Renal cortex interstitium (tissue), 11 donors: Measurements from ENCODE around the gene HMGCR. TPM values are rescaled to one million over a fixed set of nuclear protein-coding genes. Genes with fewer than 3 reads are reported as not detected.

Experiments
- DNase-seq, 11 donors: peaks; one replicate each; pipeline ENCODE4 v3.0.0-alpha.2; 2013; ENCODE audit warnings: low read depth in 9 of 11, low spot score in 4 of 11; ENCODE audit errors: extremely low read depth in 1 of 11
- polyA plus RNA-seq, 3 donors: library from polyadenylated mRNA; unstranded; fragments of 120-200 nt; gene quantifications; one replicate each; pipeline ENCODE4 v1.2.1, GENCODE V29; 2013; ENCODE audit not compliant: insufficient read length in 3 of 3

HMGCR gene
- polyA plus RNA-seq, 3 donors = 77.0 to 87.1 (median 83.8) TPM

DNA sequence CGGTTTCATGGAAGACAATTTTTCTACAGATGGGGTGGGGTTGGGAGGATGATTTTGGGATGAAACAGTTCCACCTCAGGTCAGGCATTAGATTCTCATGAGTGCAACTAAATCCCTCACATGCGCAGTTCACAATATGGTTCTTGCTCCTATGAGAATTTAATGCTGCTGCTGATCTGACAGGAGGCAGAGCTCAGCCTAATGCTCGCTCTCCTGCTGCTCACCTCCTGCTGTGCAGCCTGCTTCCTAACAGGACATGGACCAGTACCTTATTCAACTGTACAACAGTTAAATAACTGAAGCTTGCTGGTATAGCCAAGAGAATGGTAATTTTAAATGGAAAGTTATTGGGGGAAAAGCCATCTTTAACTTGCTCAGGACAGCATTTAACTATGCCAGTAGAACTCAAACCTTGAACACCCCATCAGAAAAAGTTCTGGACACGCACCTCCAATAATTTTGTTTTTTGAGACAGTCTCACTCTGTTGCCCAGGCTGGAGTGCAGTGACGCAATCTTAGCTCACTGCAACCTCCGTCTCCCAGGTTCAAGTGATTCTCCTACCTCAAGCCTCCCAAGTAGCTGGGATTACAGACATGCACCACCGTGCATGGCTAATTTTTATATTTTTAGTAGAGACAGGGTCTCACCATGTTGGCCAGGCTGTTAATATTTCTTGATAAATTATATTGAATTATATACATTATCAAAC is 27.7 kb downstream of the HMGCR start:
- no peak for DNase-seq

DNA sequence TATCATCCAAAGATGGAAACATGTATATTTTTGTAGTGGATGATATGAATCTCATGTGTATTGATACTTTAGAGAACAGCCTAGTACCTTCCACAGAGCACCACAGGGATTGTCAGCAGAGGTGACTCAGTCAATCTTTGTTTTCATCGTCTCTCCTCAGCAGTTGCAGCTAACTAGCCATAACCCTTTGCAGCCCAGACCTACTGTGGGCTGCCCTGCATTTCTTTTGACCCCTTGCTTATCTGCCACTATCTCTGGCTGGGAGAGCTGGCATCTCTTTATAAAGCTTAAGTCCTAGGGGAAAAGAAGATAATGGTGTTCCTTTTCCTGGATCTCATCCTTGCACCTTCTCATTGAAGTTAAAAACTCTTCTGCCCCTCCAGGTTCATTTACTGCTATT is 28.7 kb downstream of the HMGCR start:
- DNase-seq = no peak

- no peak for DNase-seq
Measured at GRCh38 chr5:75366787-75367186, 29.8 kb downstream of the HMGCR start.

DNA sequence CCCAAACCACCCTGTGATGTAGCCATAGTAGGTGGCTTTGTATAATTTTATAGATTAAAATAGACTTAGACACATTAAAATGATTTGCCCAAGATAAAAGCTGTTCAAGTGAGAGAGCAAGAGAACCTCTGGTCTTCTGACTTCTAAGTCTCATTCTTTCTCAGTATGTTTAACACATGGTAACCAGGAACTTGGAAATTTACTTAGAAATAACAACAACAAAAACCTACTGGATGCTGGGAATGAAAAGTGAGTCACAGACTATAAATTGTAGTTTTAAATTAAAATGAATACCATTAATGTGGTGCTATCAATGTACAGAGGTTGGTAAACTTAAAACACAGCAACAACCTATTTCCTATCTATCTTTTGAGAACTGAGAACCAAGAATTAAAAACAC is 30.4 kb downstream of the HMGCR start:
- DNase-seq = no peak

DNA sequence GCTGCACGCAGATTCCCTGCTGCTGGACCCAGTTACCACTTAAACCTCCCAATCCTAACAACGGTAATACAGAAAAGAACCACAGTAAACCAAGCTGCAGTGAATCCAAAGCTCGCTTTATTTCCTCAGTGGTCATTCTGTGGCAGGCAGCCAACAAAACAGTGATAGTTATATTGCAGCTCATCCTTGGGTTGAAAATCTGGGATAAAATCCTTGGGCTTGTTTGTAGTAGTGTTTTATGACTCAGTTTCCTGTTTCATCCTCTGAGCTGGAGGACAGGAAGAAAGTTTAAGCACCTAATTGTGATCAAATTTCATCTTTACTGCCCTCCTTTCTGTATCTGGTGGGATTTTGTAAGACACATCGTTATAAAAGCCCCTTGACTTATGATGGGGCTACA is 31.4 kb downstream of the HMGCR start:
- no peak for DNase-seq

DNA sequence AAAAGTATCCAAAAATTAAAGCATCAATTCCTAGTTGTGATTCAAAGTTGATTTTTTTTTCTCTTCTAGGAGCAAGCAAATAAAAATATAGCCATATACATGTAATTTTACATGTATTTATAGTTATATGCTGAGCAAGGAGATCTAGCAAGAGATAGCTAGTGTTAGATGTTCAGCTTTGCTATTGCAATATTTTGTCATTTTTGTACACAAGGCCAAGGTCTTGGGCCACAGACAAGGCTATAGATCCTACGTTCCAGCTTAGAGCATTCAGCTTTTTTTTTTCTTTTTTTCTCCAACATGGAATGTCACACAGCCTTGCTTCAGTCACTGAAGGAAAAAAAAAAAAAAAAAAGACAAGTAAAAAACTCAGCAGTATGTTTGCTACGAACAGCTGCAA is 36.8 kb downstream of the HMGCR start:
- peak in 5 of 11 donors; percentile 7 to 17 (median 11) for DNase-seq

GRCh38 chr5:75374394-75374814 is 37.4 kb downstream of the HMGCR start:
- peak in 1 of 11 donors; percentile 22 for DNase-seq

- DNase-seq = no peak
Measured at GRCh38 chr5:75375414-75375813, 38.4 kb downstream of the HMGCR start.

DNA sequence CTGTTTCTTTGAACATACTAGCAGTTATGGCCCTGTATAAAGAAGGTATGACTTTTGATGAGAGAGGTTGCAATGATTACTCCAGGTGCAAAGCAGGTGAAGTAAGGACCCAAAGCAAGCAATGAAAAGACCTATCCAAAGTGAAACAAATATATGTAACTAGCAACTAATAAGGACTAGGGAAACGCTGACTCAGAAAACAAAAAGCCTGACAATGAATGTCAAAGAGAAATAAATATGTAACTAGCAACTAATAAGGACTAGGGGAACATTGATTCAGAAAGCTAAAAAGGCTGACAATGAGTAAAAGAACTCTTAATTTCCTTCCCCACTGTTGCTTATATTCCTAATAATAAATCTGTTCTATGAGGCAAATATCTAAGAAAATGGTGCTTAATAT is 43.1 kb downstream of the HMGCR start:
- DNase-seq = no peak

DNA sequence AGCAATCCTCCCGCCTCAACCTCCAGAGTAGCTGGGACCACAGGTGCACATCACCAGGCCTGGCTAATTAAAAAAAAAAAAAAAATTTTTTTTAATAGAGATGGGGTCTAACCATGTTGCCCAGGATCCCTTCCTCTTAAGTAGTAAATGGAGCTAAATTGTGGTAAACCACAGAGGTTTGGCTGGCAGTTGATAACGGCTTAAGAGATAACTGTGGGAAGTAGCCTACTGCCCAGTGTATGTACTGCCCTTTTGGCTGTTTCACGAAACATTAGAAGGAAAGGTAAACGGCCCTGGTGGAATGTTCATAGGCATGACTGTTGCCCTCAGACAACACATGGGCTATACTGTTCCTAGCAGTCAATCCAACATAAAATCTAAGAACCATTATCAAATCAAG is 44.4 kb downstream of the HMGCR start:
- no peak for DNase-seq

DNA sequence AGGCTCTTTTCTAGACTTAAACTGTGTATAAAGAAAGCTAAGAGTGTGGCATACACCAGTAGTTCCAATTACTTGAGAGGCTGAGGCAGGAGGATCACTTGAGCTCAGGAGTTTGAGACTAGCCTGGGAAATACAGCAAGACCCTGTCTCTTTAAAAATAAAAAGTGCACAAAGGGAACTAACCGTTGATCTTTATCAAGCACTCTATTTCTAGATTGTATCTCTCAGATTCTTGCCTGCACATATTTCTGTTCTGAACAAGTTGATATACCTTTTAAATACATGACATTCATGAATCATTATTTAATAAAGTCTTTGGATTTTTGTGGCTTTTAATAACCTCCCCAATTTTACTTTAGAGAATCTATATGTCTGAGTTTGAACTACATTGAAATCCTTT is 47.2 kb downstream of the HMGCR start:
- no peak for DNase-seq

DNA sequence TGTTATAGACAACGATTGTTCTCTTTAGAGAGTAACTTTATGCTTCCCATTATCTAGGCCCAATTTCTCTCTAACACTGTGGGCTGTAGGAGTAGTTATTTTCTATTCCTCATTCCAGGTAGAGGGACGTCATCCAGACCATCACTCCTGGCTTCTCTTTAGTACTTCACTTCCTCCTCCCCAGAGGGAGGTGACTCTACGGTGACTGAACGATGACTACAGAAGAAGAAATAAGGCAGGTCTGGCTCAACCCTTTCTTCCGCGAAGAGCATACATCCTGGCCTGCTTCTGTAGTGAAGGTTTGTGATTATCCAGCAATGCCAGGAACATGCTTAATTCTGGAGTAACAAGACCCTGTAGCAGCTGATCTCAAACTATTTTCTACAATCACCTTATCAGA is 50.8 kb downstream of the HMGCR start:
- no peak for DNase-seq

- DNase-seq = no peak
Measured at GRCh38 chr5:75389430-75389829, 52.4 kb downstream of the HMGCR start.

GRCh38 chr5:75395277-75395676 is 58.3 kb downstream of the HMGCR start:
- no peak for DNase-seq

DNA sequence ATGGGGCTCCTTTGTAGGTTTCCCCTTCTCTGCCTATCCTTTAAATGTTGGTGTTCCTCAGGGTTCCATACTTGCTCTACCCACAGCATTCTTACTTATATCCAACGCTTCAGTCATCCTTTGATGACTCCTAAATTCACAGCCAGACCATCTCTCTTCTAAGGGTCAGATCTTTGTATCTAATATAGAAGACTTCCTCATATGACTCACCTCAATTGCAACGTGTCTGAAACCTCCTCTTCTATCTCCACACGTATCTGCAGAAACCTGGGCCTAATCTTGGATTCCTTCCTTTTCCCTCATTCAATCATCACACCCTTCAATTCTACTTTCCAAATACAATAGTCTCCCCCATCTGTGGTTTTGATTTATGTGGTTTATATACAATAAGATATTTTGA is 68.3 kb downstream of the HMGCR start:
- no peak for DNase-seq

Other genes with a start within 250 kb of the HMGCR start
- gene ANKRD31, start 100.3 kb upstream of the HMGCR start, polyA plus RNA-seq = under 1 TPM; 0.42 to 0.70 (median 0.54) TPM
- gene CERT1, start 174.4 kb downstream of the HMGCR start, polyA plus RNA-seq = 10 to 100 TPM; 59.5 to 68.4 (median 60.6) TPM
- gene POLK, start 174.7 kb downstream of the HMGCR start, polyA plus RNA-seq = 10 to 100 TPM; 24.6 to 35.1 (median 32.3) TPM